ENCODE measurements around the gene GFM1. TPM values are rescaled to one million over a fixed set of nuclear protein-coding genes. Genes with fewer than 3 reads are reported as not detected.

GFM1 gene
- total and polyA plus RNA-seq, 2 of the 13 experiments (the other 11 are each of a cell fraction or from before 2014, with no cell fraction given): 10.5 to 59.0 TPM

DNA sequence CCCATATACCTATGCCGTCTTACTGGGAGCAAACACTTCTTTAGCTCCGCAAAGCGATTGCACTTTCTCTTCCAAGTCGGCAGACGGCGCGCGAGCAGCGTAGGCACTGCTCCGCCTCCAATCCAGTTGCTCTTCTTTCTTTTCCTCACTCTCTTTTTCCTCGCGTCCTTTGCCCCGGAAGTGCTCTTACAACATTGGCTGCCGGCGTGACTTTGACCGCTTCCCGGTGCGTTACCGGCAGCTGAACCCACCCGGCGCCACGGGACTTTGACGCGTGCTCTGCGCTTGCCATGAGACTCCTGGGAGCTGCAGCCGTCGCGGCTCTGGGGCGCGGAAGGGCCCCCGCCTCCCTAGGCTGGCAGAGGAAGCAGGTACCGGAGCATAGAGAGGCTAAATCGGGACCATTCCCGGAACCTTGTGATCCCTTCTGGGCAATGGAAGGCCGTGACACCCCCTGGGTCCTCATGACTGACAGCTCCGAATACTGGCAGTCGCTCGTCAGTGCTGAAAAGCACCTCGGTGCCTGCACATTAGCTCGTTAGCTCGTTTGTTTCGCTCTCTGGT is at the start of gene GFM1 (continued):
- no peak for TF ChIP-seq ZNF746 (CRISPR knock-in tag; IDR thresholded peaks at IDR 0.05)
- TF ChIP-seq ZNF530 (CRISPR knock-in tag; IDR thresholded peaks at IDR 0.05; ENCODE audit: low read depth): no peak
- TF ChIP-seq PHF8 (CRISPR knock-in tag; IDR thresholded peaks at IDR 0.05): peak; percentile 97
- TF ChIP-seq ZNF891 (CRISPR knock-in tag; IDR thresholded peaks at IDR 0.05): peak; percentile 95
- no peak for TF ChIP-seq ZBTB46 (CRISPR knock-in tag; IDR thresholded peaks at IDR 0.05; ENCODE audit: borderline replicate concordance)
- no peak for TF ChIP-seq HOXA9 (CRISPR knock-in tag; IDR thresholded peaks at IDR 0.05; ENCODE audit: borderline replicate concordance)
- TF ChIP-seq U2AF1 (optimal IDR thresholded peaks at IDR 0.05; ENCODE audit: low read depth, low read length): peak; percentile 94
- peak; percentile 88; the same call in 1 of the 2 replicates for TF ChIP-seq KAT7 (CRISPR knock-in tag; IDR thresholded peaks at IDR 0.05; ENCODE audit: borderline replicate concordance)
- TF ChIP-seq NR2F2 (IDR thresholded peaks at IDR 0.05; ENCODE audit: borderline replicate concordance, low read depth): no peak
- no peak for TF ChIP-seq ATF6 (CRISPR knock-in tag; conservative IDR thresholded peaks at IDR 0.05)
- TF ChIP-seq HIVEP1 (CRISPR knock-in tag; IDR thresholded peaks at IDR 0.05): peak; percentile 71; the same call in 1 of the 2 replicates
- no peak for TF ChIP-seq MAZ (IDR thresholded peaks at IDR 0.05; ENCODE audit: borderline replicate concordance, low read depth, low read length)
- TF ChIP-seq MAZ (CRISPR knock-in tag; IDR thresholded peaks at IDR 0.05; ENCODE audit: low read depth): peak; percentile 24
- TF ChIP-seq HOXA3 (CRISPR knock-in tag; IDR thresholded peaks at IDR 0.05): peak; percentile 87
- TF ChIP-seq ZNF282 (IDR thresholded peaks at IDR 0.05; ENCODE audit: partially characterized antibody): no peak
- TF ChIP-seq JUN (CRISPR knock-in tag; IDR thresholded peaks at IDR 0.05): no peak; the same call in 1 of the 2 replicates
- no peak for TF ChIP-seq MBD4 (IDR thresholded peaks at IDR 0.05; ENCODE audit: borderline replicate concordance, low read length)
- TF ChIP-seq CSRNP2 (CRISPR knock-in tag; conservative IDR thresholded peaks at IDR 0.05; ENCODE audit: low read depth): 0 out of 2 replicates have a peak, but pooled peaks have one; percentile 9
- TF ChIP-seq FOSL2 (CRISPR knock-in tag; IDR thresholded peaks at IDR 0.05): peak; percentile 65
- TF ChIP-seq CCAR2 (optimal IDR thresholded peaks at IDR 0.05; ENCODE audit: low read depth, low read length): peak; percentile 66
- TF ChIP-seq ZNF382 (CRISPR knock-in tag; IDR thresholded peaks at IDR 0.05; ENCODE audit: borderline replicate concordance): no peak
- peak; percentile 71; the same call in 1 of the 2 replicates for TF ChIP-seq ZNF790 (CRISPR knock-in tag; IDR thresholded peaks at IDR 0.05; ENCODE audit: borderline replicate concordance)
- TF ChIP-seq, protein P1, sequence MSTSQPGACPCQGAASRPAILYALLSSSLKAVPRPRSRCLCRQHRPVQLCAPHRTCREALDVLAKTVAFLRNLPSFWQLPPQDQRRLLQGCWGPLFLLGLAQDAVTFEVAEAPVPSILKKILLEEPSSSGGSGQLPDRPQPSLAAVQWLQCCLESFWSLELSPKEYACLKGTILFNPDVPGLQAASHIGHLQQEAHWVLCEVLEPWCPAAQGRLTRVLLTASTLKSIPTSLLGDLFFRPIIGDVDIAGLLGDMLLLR (CRISPR knock-in tag; IDR thresholded peaks at IDR 0.05): peak; percentile 77; the same call in 1 of the 2 replicates
- no peak for TF ChIP-seq ZNF329 (CRISPR knock-in tag; IDR thresholded peaks at IDR 0.05; ENCODE audit: low read depth)
